ENCODE data around the gene HEXB. TPM values are rescaled to one million over a fixed set of nuclear protein-coding genes. Genes with fewer than 3 reads are reported as not detected.

The HEXB gene
- total and polyA plus RNA-seq, 2 of the 13 experiments (the other 11 are each of a cell fraction or from before 2014, with no cell fraction given): 100 to 104 TPM

DNA sequence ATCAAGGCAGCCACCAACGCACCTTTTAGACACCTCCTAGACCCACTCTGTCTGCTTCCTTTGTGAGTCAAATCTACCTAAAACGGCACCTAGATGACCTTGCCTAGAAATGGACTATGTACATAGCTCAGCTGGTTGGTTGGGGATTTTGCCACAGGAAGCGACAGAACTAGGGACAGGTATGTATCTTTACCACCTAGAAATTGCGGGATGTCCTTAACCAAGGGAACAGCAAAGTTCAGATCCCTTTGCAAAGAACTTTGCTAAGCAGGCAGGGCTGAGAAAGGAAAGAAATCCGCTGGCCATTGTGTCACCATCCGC lies 42.5 kb upstream of the HEXB start (continued):
- TF ChIP-seq ZKSCAN5 (CRISPR knock-in tag; IDR thresholded peaks at IDR 0.05): no peak
- TF ChIP-seq, protein P1, sequence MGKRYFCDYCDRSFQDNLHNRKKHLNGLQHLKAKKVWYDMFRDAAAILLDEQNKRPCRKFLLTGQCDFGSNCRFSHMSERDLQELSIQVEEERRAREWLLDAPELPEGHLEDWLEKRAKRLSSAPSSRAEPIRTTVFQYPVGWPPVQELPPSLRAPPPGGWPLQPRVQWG (CRISPR knock-in tag; IDR thresholded peaks at IDR 0.05; ENCODE audit: borderline replicate concordance, low read depth): no peak
- TF ChIP-seq, protein P2, sequence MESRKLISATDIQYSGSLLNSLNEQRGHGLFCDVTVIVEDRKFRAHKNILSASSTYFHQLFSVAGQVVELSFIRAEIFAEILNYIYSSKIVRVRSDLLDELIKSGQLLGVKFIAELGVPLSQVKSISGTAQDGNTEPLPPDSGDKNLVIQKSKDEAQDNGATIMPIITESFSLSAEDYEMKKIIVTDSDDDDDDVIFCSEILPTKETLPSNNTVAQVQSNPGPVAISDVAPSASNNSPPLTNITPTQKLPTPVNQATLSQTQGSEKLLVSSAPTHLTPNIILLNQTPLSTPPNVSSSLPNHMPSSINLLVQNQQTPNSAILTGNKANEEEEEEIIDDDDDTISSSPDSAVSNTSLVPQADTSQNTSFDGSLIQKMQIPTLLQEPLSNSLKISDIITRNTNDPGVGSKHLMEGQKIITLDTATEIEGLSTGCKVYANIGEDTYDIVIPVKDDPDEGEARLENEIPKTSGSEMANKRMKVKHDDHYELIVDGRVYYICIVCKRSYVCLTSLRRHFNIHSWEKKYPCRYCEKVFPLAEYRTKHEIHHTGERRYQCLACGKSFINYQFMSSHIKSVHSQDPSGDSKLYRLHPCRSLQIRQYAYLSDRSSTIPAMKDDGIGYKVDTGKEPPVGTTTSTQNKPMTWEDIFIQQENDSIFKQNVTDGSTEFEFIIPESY (CRISPR knock-in tag; IDR thresholded peaks at IDR 0.05): no peak
- 0 out of 2 replicates have a peak, but pooled peaks have one; percentile 49 for TF ChIP-seq NCOA1 (CRISPR knock-in tag; IDR thresholded peaks at IDR 0.05)

DNA sequence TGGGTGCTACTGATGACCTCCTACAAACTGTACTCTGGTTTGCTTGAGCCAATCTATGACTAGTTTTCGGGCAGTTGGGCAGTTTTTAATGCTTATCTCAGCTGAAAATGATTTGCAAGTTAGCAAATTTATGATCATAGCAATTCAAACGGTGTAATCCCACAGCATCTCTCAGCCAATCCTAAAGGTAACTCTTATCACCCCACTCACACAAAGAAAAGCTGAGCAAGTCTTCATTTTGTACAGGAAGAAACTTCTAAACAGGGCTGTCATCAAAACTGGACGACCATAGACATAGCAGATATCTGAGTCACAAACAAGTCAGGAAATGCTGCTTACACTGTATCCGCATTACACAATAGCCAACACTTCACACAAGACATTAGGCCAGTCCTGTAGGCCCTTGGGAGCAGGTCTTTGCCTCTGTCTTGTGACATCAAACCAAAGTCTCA lies 41.9 kb upstream of the HEXB start:
- H3K27me3 ChIP-seq (ENCODE audit: control insufficient read depth in 1 of 2, insufficient read depth in 2 of 2, low read length in 2 of 2): no peaks in the 10 kb centered on the region; a peak in 2 of 5 replicates
- ChIA-PET POLR2A (interaction anchor here (1.6 to 4.0 kb wide), 2 partner anchors 12 to 248 kb away, joined by 4 to 31 read pairs; no protein-coding TSS in a partner anchor), CTCF (ENCODE audit: low intra/inter-chr PET ratio, low total read pairs) (no interaction called here)
- H3K4me3 ChIP-seq (replicated peaks in 1 of 3; ENCODE audit: insufficient read depth in 1 of 3, low read depth in 2 of 3, low read length in 3 of 3): no peak overlapping the region
- peaks cover 24% of the 10 kb centered on the region for H3K79me2 ChIP-seq (ENCODE audit: insufficient read depth, low read length)
- FAIRE-seq (peak; percentile 4), ATAC-seq (no peak), DNase-seq (ENCODE audit: low spot score) (peak; percentile 57)
- no peaks in the 10 kb centered on the region for H3K9me3 ChIP-seq (ENCODE audit: low read length)
- peaks cover 18% of the 10 kb centered on the region for H4K20me1 ChIP-seq (ENCODE audit: insufficient read depth, low read length)
- H3K27ac ChIP-seq (ENCODE audit: extremely low read length, insufficient read depth, low read length): no peak overlapping the region
- 50% methylated on average over 4 of the region's 4 CpGs for WGBS (ENCODE audit: low lambda C conversion rate)
- H3K36me3 ChIP-seq (replicated peaks in 1 of 2; ENCODE audit: control insufficient read depth in 1 of 2, insufficient read depth in 2 of 2, low read length in 2 of 2): no peaks in the 10 kb centered on the region
- H2AFZ ChIP-seq (ENCODE audit: low read length): no peak overlapping the region
- H3K4me2 ChIP-seq (ENCODE audit: low read depth, low read length): peak overlapping the region; percentile 97
- H3K9ac ChIP-seq (ENCODE audit: insufficient read depth, low read depth, low read length): no peak overlapping the region
- in situ Hi-C loops (cut with HindIII; ENCODE audit: extremely low pct_ligation_motif_present, low pct_unique_long_range_greater_than_20kb): loop anchor here (5.0 to 10.0 kb wide), 2 partner anchors 246 to 598 kb away; no protein-coding TSS in a partner anchor
- peaks cover 41% of the 10 kb centered on the region for H3K4me1 ChIP-seq (ENCODE audit: insufficient read depth, low read length)
- intact Hi-C loops (cut with micrococcal nuclease; ENCODE audit: unreplicated experiment): loop anchor here (2.0 to 5.0 kb wide), 3 partner anchors 61 to 352 kb away; no protein-coding TSS in a partner anchor
- BruUV-seq (replicated peaks): no TSS peak
- peak; percentile 62; the same call in 1 of the 2 replicates for TF ChIP-seq FOXA3 (CRISPR knock-in tag; IDR thresholded peaks at IDR 0.05)
- TF ChIP-seq ZNF780A (CRISPR knock-in tag; IDR thresholded peaks at IDR 0.05): no peak
- TF ChIP-seq, protein P3, sequence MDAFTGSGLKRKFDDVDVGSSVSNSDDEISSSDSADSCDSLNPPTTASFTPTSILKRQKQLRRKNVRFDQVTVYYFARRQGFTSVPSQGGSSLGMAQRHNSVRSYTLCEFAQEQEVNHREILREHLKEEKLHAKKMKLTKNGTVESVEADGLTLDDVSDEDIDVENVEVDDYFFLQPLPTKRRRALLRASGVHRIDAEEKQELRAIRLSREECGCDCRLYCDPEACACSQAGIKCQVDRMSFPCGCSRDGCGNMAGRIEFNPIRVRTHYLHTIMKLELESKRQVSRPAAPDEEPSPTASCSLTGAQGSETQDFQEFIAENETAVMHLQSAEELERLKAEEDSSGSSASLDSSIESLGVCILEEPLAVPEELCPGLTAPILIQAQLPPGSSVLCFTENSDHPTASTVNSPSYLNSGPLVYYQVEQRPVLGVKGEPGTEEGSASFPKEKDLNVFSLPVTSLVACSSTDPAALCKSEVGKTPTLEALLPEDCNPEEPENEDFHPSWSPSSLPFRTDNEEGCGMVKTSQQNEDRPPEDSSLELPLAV (CRISPR knock-in tag; conservative IDR thresholded peaks at IDR 0.05; ENCODE audit: low read depth): no peak
- no peak for TF ChIP-seq KDM4B (CRISPR knock-in tag; IDR thresholded peaks at IDR 0.05)
- peak; percentile 92 for TF ChIP-seq MAFF (IDR thresholded peaks at IDR 0.05; ENCODE audit: low read depth, low read length)
- TF ChIP-seq NKX3-1 (CRISPR knock-in tag; IDR thresholded peaks at IDR 0.05): no peak
- no peak for TF ChIP-seq ZC3H13 (CRISPR knock-in tag; IDR thresholded peaks at IDR 0.05)
- peak; percentile 68 for TF ChIP-seq GATAD2A (CRISPR knock-in tag; IDR thresholded peaks at IDR 0.05)
- TF ChIP-seq, protein P4, sequence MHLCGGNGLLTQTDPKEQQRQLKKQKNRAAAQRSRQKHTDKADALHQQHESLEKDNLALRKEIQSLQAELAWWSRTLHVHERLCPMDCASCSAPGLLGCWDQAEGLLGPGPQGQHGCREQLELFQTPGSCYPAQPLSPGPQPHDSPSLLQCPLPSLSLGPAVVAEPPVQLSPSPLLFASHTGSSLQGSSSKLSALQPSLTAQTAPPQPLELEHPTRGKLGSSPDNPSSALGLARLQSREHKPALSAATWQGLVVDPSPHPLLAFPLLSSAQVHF (CRISPR knock-in tag; IDR thresholded peaks at IDR 0.05): no peak
- TF ChIP-seq SNAPC2 (CRISPR knock-in tag; IDR thresholded peaks at IDR 0.05): 0 out of 2 replicates have a peak, but pooled peaks have one; percentile 36
- TF ChIP-seq, protein P5, sequence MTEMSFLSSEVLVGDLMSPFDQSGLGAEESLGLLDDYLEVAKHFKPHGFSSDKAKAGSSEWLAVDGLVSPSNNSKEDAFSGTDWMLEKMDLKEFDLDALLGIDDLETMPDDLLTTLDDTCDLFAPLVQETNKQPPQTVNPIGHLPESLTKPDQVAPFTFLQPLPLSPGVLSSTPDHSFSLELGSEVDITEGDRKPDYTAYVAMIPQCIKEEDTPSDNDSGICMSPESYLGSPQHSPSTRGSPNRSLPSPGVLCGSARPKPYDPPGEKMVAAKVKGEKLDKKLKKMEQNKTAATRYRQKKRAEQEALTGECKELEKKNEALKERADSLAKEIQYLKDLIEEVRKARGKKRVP (CRISPR knock-in tag; IDR thresholded peaks at IDR 0.05): 0 out of 4 replicates have a peak, but pooled peaks of 1 of the 2 experiments have one; percentile 13
- no peak for TF ChIP-seq ZNF775 (CRISPR knock-in tag; IDR thresholded peaks at IDR 0.05; ENCODE audit: borderline replicate concordance)
- no peak for TF ChIP-seq ZNF251 (CRISPR knock-in tag; IDR thresholded peaks at IDR 0.05)

All from HepG2 (cell line).